G401.6 (cell line): ENCODE measurements around the gene NHLH2.

Source experiments
- FAIRE-seq: peaks from 2 replicates; lab custom pipeline; 2012; peaks lifted over from hg19 to GRCh38; lab: Jason Lieb, UNC

The NHLH2 gene

DNA sequence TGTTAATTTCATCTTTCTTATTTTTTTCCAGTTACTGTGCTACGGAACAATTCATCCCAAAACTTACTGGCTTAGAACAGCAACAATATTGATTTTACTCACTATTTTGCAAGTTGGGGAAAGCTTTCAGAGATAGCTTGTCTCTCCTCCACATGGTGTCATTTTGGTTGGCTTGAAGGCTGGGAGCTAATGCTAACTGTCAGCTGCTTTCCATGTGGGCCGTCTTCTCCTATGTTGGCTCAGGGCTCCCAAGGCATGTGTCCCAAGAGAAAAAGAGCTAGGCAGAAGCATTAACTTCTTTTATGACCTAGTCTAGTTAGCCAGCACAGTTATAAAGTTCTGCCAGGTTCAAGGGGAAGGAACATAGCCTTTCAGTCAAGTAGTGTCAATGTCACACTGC, 38.5 kb downstream of the NHLH2 start:
- FAIRE-seq = no peak

DNA sequence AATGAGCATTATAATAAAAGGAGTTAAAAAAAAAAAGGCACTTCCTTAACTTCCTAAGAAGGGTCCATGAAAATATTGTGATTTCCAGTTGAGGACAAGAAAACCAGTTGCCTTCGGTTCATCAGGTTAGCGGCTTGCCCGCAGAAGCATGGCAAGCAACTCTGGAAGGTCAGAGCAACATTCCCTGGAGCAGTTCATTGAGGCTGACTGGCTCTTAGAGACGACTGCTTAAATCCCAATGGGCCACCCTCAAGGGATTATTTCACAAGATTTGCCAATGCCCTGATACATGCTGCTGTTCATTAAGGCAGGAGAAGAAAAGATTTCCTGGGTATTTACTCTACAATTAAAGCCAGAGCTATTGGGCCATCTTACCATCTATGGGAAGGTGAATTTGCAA, 43.4 kb downstream of the NHLH2 start:
- FAIRE-seq = no peak

DNA sequence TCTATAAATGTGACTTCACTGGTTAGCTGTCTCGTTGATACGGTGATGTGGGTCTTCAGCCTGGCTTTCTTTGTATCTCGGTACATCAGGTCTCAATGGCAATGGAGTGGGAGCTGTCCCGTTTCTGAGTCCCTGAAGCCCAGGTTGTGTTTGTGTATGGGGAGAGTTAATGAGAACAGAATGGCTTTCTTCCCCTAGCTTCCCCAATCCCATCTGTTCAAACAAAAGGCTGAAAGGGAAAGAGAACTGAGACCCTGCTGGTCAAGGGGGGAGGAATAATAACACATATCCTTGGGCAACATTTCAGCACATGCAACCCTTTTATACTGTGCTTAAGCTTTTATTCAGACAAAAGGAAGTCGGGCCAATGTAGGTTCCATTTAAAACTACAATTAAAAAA, 44.0 kb downstream of the NHLH2 start:
- no peak for FAIRE-seq

DNA sequence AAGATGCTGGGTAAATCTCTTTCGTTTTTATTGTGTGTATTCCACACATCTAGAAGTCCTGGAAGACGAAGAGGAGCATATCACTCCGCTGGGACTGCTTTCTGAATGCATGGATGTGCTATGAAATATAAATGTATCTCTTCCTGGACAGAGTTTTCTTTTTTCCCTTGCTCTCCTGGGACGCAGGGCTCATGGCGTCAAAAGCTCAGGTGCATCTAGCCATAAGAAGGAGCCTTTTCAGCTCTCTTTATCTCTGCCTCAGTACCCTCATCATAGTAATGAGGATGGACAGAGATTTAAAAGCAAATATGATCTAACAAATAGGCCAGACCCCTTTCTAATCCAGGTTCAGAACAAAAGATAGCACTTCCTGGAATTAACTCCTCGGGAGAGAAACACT, 44.9 kb downstream of the NHLH2 start:
- no peak for FAIRE-seq

DNA sequence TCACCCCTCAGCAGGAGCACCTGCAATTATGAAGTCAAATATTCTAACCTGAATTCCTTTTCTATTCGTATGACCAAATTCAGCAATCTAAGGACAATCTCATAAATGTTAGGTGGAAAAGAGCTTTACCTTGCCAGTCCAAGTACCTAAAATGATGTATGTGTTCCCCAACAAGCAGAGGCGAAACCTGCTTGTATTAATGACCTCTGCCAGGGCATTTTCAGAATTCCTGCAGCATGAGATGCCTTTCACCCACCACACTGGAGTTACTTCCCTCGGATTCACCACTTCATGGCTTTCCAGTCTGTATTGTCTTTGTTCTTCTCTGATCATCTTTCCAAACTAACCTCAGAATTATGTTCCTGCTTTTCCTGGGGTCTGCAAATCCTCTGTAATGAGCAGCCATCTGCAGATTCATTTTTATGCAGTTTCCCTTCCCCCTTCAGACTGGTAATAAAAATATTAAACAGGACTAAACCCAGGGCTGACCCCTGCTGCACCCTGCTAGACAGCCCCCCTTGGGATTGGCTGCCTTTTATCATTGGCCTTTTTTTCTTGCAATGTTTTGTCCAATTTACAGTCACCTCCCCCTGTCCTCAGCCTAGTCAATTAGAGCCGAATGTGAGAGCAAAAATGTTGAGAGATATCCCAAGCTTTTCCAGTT, 45.8 kb downstream of the NHLH2 start:
- FAIRE-seq = no peak

DNA sequence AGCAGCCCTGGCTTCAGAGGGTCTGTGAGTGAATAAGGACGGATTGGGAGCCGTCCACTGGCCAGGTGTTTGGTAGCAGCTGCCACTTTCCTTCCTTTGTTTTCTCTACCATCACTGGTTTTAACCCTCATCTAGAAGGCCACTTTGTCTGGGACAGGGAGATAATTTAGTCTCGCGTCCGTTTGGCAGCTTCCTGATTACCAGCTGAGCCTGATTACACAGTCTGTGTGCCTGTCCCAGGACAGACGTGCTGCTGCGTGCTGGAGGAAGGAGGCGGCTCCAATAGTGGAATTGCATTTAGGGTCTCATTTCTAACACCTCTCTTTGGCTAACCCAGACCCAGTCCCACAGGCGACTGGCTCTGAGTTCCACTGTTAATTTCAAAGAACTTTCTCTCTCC, 47.8 kb downstream of the NHLH2 start:
- FAIRE-seq = no peak

DNA sequence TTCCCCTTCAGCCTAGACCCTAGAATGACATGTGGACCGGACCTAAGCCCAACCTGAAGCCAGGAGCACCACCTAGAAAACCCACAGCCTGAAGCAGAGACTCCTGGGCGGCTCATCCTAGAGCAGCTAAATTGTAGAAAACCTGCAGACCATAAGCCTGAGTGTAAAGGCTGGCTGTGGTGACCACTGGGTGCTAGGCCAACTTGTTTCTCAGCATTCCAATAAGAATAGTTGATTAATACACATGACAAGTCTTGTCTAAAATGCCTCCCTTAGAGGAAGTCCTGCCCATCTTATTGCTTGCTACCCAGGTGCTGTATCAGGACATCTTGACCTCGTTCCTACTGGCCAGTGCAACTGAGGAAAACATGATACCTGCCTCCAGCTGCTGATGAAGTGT, 49.1 kb downstream of the NHLH2 start:
- FAIRE-seq = no peak

DNA sequence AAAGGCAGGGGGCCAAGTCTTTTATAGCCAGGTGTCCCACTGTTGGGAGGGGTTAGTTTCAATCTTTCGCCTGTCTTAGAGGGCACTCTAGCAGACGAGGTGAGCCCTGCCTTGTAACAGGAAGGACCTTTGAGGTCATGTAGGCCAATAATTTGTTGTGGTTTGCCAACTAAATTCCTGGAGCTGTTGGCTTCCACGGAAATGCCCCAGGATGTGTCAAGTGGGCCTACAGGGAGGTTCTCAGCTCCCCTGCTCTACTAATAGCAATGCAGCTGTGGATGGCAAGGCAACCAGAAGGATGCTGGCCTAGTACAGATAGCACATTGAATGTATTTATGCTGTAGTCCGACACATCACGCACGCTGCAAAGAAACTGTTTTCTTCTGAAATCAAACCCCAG, 50.1 kb downstream of the NHLH2 start:
- no peak for FAIRE-seq

DNA sequence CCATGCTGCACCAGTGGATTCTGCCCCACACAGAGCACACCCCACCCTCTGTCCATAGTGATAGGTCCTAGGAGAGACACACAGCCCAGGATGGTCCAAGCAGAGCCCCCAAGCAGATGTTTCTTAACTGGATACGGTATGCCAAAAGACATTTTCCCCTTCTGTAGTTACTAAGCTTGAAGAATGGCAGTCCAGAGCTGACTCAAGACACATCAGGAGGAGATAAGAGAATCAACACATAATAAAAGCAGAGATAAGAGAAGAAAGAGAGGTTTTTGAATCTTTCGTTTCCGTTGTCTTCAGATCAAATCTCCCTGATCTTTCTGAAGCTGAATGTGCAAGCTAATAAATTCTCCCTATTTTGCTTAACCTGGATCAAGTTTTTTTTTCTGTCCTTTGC, 50.6 kb downstream of the NHLH2 start:
- FAIRE-seq = no peak
